HepG2 (cell line): ENCODE measurements around the gene NFATC3. TPM values are rescaled to one million over a fixed set of nuclear protein-coding genes. Genes with fewer than 3 reads are reported as not detected.

Experiments used
- AFF4 ChIP-seq: sonication (generic); formaldehyde crosslinking; IDR thresholded peaks from 2 replicates; pipeline ENCODE4 v1.4.0; 2020; ENCODE audit warnings: missing genetic modification reagents
- CENPT ChIP-seq: sonication (generic); formaldehyde crosslinking; IDR thresholded peaks from 2 replicates; pipeline ENCODE4 v1.8.0; 2022; ENCODE audit warnings: low read depth, mild to moderate bottlenecking, moderate library complexity, missing genetic modification reagents
- MLLT10 ChIP-seq: sonication (generic); formaldehyde crosslinking; IDR thresholded peaks from 2 replicates; pipeline ENCODE4 v1.4.0; 2020; ENCODE audit warnings: missing genetic modification reagents
- MYPOP ChIP-seq: sonication (generic); formaldehyde crosslinking; IDR thresholded peaks from 2 replicates; pipeline ENCODE4 v1.8.1; 2023; ENCODE audit warnings: mild to moderate bottlenecking, moderate library complexity, missing genetic modification reagents
- NFRKB ChIP-seq: fragments of 450-650 bp; IDR thresholded peaks from 2 replicates; pipeline ENCODE4 v1.6.1; 2017
- NKX3-1 ChIP-seq: sonication (generic); formaldehyde crosslinking; IDR thresholded peaks from 2 replicates; pipeline ENCODE4 v1.5.0; 2020; ENCODE audit warnings: missing genetic modification reagents
- RBAK ChIP-seq: sonication (generic); formaldehyde crosslinking; IDR thresholded peaks from 2 replicates; pipeline ENCODE4 v1.5.1; 2020; ENCODE audit warnings: mild to moderate bottlenecking, missing genetic modification reagents
- SIN3B ChIP-seq: fragments of 150-350 bp; IDR thresholded peaks from 2 replicates; pipeline ENCODE4 v1.6.1; 2014; ENCODE audit warnings: low read length
- ZBTB37 ChIP-seq: sonication (generic); formaldehyde crosslinking; IDR thresholded peaks from 2 replicates; pipeline ENCODE4 v1.4.0; 2020; ENCODE audit warnings: mild to moderate bottlenecking, missing genetic modification reagents
- ZFP1 ChIP-seq: IDR thresholded peaks from 2 replicates; pipeline ENCODE4 v1.6.1; 2016
- ZNF724P ChIP-seq: sonication (generic); formaldehyde crosslinking; IDR thresholded peaks from 2 replicates; pipeline ENCODE4 v1.8.0; 2022; ENCODE audit warnings: missing genetic modification reagents, borderline replicate concordance
- polyA plus RNA-seq, 8 experiments: library from polyadenylated mRNA; depleted of rRNA in 3 of 8; stranded (reverse) in 7 of 8; unstranded in 1 of 8; fragments of >200 nt; fragmentation: Illumina TruSeq in 4 of 8; extraction: Trizol in 4 of 8; gene quantifications; 2 replicates each; pipeline versions ENCODE4 v1.2.1 to v1.2.3, GENCODE V29; 2011 to 2016; ENCODE audit warnings: low read depth in 4 of 8, missing spikeins in 1 of 8, mixed read lengths in 1 of 8; ENCODE audit not compliant: insufficient read depth in 1 of 8
- total RNA-seq, 5 experiments: library from RNA; depleted of rRNA; stranded (reverse); fragments of >200 nt; fragmentation: Illumina TruSeq; extraction: Trizol; gene quantifications; 2 replicates each; pipeline ENCODE4 v1.2.3, GENCODE V29; 2016; ENCODE audit warnings: low read depth in 1 of 5
- TF ChIP-seq, protein P1 (sequence below): sonication (generic); formaldehyde crosslinking; IDR thresholded peaks from 2 replicates; pipeline ENCODE4 v1.8.0; 2022; ENCODE audit warnings: mild to moderate bottlenecking, missing genetic modification reagents; ENCODE audit not compliant: insufficient replicate concordance
- TF ChIP-seq, protein P2 (sequence below): IDR thresholded peaks from 2 replicates; pipeline ENCODE4 v1.6.1; 2016; ENCODE audit warnings: mild to moderate bottlenecking
- TF ChIP-seq, protein P3 (sequence below): sonication (generic); formaldehyde crosslinking; IDR thresholded peaks from 2 replicates; pipeline ENCODE4 v1.9.0; 2022; ENCODE audit warnings: missing genetic modification reagents, mild to moderate bottlenecking, borderline replicate concordance
- TF ChIP-seq, protein P4 (sequence below): sonication (generic); formaldehyde crosslinking; IDR thresholded peaks from 2 replicates; pipeline ENCODE4 v1.4.0; 2020; ENCODE audit warnings: missing genetic modification reagents

NFATC3 gene
- total and polyA plus RNA-seq, 2 of the 13 experiments (the other 11 are each of a cell fraction or from before 2014, with no cell fraction given) = 52.6 to 62.7 TPM

- peak; percentile 59; the same call in 1 of the 2 replicates for TF ChIP-seq MYPOP (CRISPR knock-in tag)
- TF ChIP-seq, protein P1, sequence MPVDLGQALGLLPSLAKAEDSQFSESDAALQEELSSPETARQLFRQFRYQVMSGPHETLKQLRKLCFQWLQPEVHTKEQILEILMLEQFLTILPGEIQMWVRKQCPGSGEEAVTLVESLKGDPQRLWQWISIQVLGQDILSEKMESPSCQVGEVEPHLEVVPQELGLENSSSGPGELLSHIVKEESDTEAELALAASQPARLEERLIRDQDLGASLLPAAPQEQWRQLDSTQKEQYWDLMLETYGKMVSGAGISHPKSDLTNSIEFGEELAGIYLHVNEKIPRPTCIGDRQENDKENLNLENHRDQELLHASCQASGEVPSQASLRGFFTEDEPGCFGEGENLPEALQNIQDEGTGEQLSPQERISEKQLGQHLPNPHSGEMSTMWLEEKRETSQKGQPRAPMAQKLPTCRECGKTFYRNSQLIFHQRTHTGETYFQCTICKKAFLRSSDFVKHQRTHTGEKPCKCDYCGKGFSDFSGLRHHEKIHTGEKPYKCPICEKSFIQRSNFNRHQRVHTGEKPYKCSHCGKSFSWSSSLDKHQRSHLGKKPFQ (CRISPR knock-in tag) = peak; percentile 68
- peak; percentile 62; the same call in 1 of the 2 replicates for TF ChIP-seq ZNF724P
- no peak for TF ChIP-seq CENPT
- TF ChIP-seq SIN3B = peak; percentile 83
- TF ChIP-seq, protein P2, sequence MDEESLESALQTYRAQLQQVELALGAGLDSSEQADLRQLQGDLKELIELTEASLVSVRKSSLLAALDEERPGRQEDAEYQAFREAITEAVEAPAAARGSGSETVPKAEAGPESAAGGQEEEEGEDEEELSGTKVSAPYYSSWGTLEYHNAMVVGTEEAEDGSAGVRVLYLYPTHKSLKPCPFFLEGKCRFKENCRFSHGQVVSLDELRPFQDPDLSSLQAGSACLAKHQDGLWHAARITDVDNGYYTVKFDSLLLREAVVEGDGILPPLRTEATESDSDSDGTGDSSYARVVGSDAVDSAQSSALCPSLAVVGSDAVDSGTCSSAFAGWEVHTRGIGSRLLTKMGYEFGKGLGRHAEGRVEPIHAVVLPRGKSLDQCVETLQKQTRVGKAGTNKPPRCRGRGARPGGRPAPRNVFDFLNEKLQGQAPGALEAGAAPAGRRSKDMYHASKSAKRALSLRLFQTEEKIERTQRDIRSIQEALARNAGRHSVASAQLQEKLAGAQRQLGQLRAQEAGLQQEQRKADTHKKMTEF (CRISPR knock-in tag) = peak; percentile 91
- TF ChIP-seq RBAK (CRISPR knock-in tag) = no peak
- no peak for TF ChIP-seq ZFP1 (CRISPR knock-in tag)
- TF ChIP-seq NKX3-1 (CRISPR knock-in tag) = no peak; the same call in 1 of the 2 replicates
- TF ChIP-seq, protein P3, sequence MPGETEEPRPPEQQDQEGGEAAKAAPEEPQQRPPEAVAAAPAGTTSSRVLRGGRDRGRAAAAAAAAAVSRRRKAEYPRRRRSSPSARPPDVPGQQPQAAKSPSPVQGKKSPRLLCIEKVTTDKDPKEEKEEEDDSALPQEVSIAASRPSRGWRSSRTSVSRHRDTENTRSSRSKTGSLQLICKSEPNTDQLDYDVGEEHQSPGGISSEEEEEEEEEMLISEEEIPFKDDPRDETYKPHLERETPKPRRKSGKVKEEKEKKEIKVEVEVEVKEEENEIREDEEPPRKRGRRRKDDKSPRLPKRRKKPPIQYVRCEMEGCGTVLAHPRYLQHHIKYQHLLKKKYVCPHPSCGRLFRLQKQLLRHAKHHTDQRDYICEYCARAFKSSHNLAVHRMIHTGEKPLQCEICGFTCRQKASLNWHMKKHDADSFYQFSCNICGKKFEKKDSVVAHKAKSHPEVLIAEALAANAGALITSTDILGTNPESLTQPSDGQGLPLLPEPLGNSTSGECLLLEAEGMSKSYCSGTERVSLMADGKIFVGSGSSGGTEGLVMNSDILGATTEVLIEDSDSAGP = peak; percentile 40; the same call in 1 of the 2 replicates
- no peak for TF ChIP-seq ZBTB37
- TF ChIP-seq, protein P4, sequence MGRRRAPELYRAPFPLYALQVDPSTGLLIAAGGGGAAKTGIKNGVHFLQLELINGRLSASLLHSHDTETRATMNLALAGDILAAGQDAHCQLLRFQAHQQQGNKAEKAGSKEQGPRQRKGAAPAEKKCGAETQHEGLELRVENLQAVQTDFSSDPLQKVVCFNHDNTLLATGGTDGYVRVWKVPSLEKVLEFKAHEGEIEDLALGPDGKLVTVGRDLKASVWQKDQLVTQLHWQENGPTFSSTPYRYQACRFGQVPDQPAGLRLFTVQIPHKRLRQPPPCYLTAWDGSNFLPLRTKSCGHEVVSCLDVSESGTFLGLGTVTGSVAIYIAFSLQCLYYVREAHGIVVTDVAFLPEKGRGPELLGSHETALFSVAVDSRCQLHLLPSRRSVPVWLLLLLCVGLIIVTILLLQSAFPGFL (CRISPR knock-in tag) = no peak
- TF ChIP-seq MLLT10 (CRISPR knock-in tag) = no peak
- TF ChIP-seq AFF4 = no peak
- no peak for TF ChIP-seq NFRKB
Measured at GRCh38 chr16:68244903-68245853, 160.0 kb downstream of the NFATC3 start, which contains the start of gene PLA2G15 (continued).
